ENCODE data around the gene MCTP1.
A peak's percentile ranks its signal among the peaks of the same experiment; 100 is the strongest.

DNA sequence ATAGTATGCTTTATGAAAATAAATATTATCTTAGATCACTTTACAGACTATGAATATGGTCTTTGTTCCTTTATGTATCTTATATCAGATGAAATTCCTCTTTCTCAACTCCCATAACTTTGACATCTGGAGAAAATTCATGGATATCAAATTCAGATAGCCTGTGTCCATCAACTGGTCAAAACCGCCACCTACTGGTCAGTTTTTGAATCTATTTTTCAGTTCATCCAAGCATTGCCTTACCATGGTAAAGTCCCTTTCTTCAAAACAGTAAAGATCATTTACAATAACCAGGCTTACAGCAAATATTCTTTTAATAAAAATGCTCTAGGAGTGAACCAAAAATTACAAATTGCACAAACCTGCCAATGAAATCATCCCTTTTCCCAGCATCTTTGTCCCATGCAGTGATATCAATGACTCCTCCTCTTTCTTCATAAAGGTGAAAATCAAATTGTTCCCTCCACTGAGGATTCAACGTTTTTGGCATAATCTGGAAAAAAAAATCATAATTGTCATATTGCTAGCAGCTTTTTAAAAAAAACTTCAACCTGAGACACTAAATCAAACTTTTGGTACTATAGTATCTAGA, 375.9 kb downstream of the MCTP1 start:
- TF ChIP-seq, protein P1, sequence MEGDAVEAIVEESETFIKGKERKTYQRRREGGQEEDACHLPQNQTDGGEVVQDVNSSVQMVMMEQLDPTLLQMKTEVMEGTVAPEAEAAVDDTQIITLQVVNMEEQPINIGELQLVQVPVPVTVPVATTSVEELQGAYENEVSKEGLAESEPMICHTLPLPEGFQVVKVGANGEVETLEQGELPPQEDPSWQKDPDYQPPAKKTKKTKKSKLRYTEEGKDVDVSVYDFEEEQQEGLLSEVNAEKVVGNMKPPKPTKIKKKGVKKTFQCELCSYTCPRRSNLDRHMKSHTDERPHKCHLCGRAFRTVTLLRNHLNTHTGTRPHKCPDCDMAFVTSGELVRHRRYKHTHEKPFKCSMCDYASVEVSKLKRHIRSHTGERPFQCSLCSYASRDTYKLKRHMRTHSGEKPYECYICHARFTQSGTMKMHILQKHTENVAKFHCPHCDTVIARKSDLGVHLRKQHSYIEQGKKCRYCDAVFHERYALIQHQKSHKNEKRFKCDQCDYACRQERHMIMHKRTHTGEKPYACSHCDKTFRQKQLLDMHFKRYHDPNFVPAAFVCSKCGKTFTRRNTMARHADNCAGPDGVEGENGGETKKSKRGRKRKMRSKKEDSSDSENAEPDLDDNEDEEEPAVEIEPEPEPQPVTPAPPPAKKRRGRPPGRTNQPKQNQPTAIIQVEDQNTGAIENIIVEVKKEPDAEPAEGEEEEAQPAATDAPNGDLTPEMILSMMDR (conservative IDR thresholded peaks at IDR 0.05) = peak; percentile 83
- no peak for TF ChIP-seq ZFX (IDR thresholded peaks at IDR 0.05)
